ENCODE data around the gene TBX1.

GRCh38 chr22:19808873-19809478 is 48.4 kb downstream of the TBX1 start:
- TF ChIP-seq EZH2 (conservative IDR thresholded peaks at IDR 0.05; ENCODE audit: low read depth, low read length), result no peak
- TF ChIP-seq ZBTB8A (CRISPR knock-in tag; IDR thresholded peaks at IDR 0.05; ENCODE audit: borderline replicate concordance, low read depth), result no peak
- no peak for TF ChIP-seq HNF4G (IDR thresholded peaks at IDR 0.05; ENCODE audit: borderline replicate concordance, low read depth, low read length)
- TF ChIP-seq HNF4G (CRISPR knock-in tag; IDR thresholded peaks at IDR 0.05; ENCODE audit: borderline replicate concordance, low read depth), result no peak
- no peak for TF ChIP-seq KAT2B (IDR thresholded peaks at IDR 0.05; ENCODE audit: borderline replicate concordance, low read depth, low read length)
- no peak for TF ChIP-seq POLR2A (IDR thresholded peaks at IDR 0.05; ENCODE audit: insufficient read depth in 1 of 2, low read depth in 2 of 2, low read length in 2 of 2)
